T-helper 1 cell treated with Interleukin-12 subunit alpha and Interleukin-12 subunit beta and Interleukin-4 antibody, amounts not matched to agents 30 μg/mL and 1 μg/mL, for 36 hours (primary cell): Measurements from ENCODE around the gene PLD6.

Source experiments
- H3K27ac Mint-ChIP-seq: one replicate; pipeline ENCODE4 v1.8.0; 2021; ENCODE audit warnings: mild to moderate bottlenecking, mixed read lengths
- H3K27me3 Mint-ChIP-seq: one replicate; pipeline ENCODE4 v1.8.0; 2021; ENCODE audit warnings: low read depth, mixed read lengths
- H3K36me3 Mint-ChIP-seq: one replicate; pipeline ENCODE4 v1.8.0; 2021; ENCODE audit warnings: low read depth, mixed read lengths
- H3K4me1 Mint-ChIP-seq: one replicate; pipeline ENCODE4 v1.8.0; 2021; ENCODE audit warnings: low read depth, mixed read lengths
- H3K4me3 Mint-ChIP-seq: one replicate; pipeline ENCODE4 v1.8.0; 2021; ENCODE audit warnings: mild to moderate bottlenecking, moderate library complexity, mixed read lengths
- H3K9me3 Mint-ChIP-seq: one replicate; pipeline ENCODE4 v1.8.0; 2021; ENCODE audit warnings: mixed read lengths

The PLD6 gene

GRCh38 chr17:17181666-17182597 lies 24.2 kb downstream of the PLD6 start:
- H3K27me3 Mint-ChIP-seq = no peaks in the 10 kb centered on the region
- H3K27ac Mint-ChIP-seq = peak overlapping the region; percentile 98
- H3K9me3 Mint-ChIP-seq = no peaks in the 10 kb centered on the region
- peaks cover 73% of the 10 kb centered on the region for H3K36me3 Mint-ChIP-seq
- H3K4me3 Mint-ChIP-seq = peak overlapping the region; percentile 85
- peaks cover 76% of the 10 kb centered on the region for H3K4me1 Mint-ChIP-seq

GRCh38 chr17:17180741-17181525 lies 25.2 kb downstream of the PLD6 start:
- H3K27ac Mint-ChIP-seq = peak overlapping the region; percentile 98

GRCh38 chr17:17180141-17180603 lies 26.0 kb downstream of the PLD6 start:
- Mint-ChIP-seq H3K27ac (peak overlapping the region; percentile 98), H3K9me3 (no peaks in the 10 kb centered on the region), H3K36me3 (peaks cover 70% of the 10 kb centered on the region), H3K4me3 (peak overlapping the region; percentile 85), H3K4me1 (peaks cover 72% of the 10 kb centered on the region), H3K27me3 (no peaks in the 10 kb centered on the region)

More at GRCh38 chr17:17180741-17181525, 25.2 kb downstream of the PLD6 start:
- H3K4me1 Mint-ChIP-seq = peaks cover 77% of the 10 kb centered on the region
- H3K27me3 Mint-ChIP-seq = no peaks in the 10 kb centered on the region
- H3K36me3 Mint-ChIP-seq = peaks cover 75% of the 10 kb centered on the region
- H3K4me3 Mint-ChIP-seq = peak overlapping the region; percentile 85
- H3K9me3 Mint-ChIP-seq = no peaks in the 10 kb centered on the region

GRCh38 chr17:17179371-17179827 lies 26.7 kb downstream of the PLD6 start:
- Mint-ChIP-seq H3K27ac (peak overlapping the region; percentile 98), H3K4me1 (peaks cover 68% of the 10 kb centered on the region), H3K4me3 (peak overlapping the region; percentile 85), H3K36me3 (peaks cover 66% of the 10 kb centered on the region), H3K27me3 (no peaks in the 10 kb centered on the region), H3K9me3 (no peaks in the 10 kb centered on the region)

GRCh38 chr17:17177176-17177575 lies 29.0 kb downstream of the PLD6 start:
- Mint-ChIP-seq H3K4me1 (peaks cover 69% of the 10 kb centered on the region), H3K9me3 (no peaks in the 10 kb centered on the region), H3K27me3 (no peaks in the 10 kb centered on the region), H3K36me3 (peaks cover 73% of the 10 kb centered on the region), H3K4me3 (peak overlapping the region; percentile 59), H3K27ac (peak overlapping the region; percentile 89)

GRCh38 chr17:17176341-17176740 lies 29.8 kb downstream of the PLD6 start:
- H3K36me3 Mint-ChIP-seq = peaks cover 70% of the 10 kb centered on the region
- H3K27me3 Mint-ChIP-seq = no peaks in the 10 kb centered on the region
- peak overlapping the region; percentile 76 for H3K4me3 Mint-ChIP-seq
- no peaks in the 10 kb centered on the region for H3K9me3 Mint-ChIP-seq
- peaks cover 64% of the 10 kb centered on the region for H3K4me1 Mint-ChIP-seq
- peak overlapping the region; percentile 91 for H3K27ac Mint-ChIP-seq

GRCh38 chr17:17175917-17176316 lies 30.2 kb downstream of the PLD6 start:
- no peaks in the 10 kb centered on the region for H3K27me3 Mint-ChIP-seq
- peaks cover 66% of the 10 kb centered on the region for H3K4me1 Mint-ChIP-seq

GRCh38 chr17:17175340-17175739 lies 30.8 kb downstream of the PLD6 start:
- Mint-ChIP-seq H3K4me3 (no peak overlapping the region), H3K27me3 (no peaks in the 10 kb centered on the region), H3K27ac (peak overlapping the region; percentile 91), H3K4me1 (peaks cover 61% of the 10 kb centered on the region), H3K9me3 (no peaks in the 10 kb centered on the region), H3K36me3 (peaks cover 64% of the 10 kb centered on the region)

More at GRCh38 chr17:17175917-17176316, 30.2 kb downstream of the PLD6 start:
- Mint-ChIP-seq H3K4me3 (peak overlapping the region; percentile 76), H3K36me3 (peaks cover 69% of the 10 kb centered on the region), H3K27ac (peak overlapping the region; percentile 91), H3K9me3 (no peaks in the 10 kb centered on the region)

- Mint-ChIP-seq H3K27me3 (no peaks in the 10 kb centered on the region), H3K4me1 (peaks cover 54% of the 10 kb centered on the region), H3K27ac (peak overlapping the region; percentile 45), H3K4me3 (no peak overlapping the region), H3K36me3 (peaks cover 54% of the 10 kb centered on the region), H3K9me3 (no peaks in the 10 kb centered on the region)
Measured at GRCh38 chr17:17173921-17174320, 32.2 kb downstream of the PLD6 start.

- H3K36me3 Mint-ChIP-seq = peaks cover 53% of the 10 kb centered on the region
- H3K27me3 Mint-ChIP-seq = no peaks in the 10 kb centered on the region
- H3K27ac Mint-ChIP-seq = peak overlapping the region; percentile 74
- H3K4me3 Mint-ChIP-seq = no peak overlapping the region
- H3K9me3 Mint-ChIP-seq = no peaks in the 10 kb centered on the region
- H3K4me1 Mint-ChIP-seq = peaks cover 54% of the 10 kb centered on the region
Measured at GRCh38 chr17:17172990-17173389, 33.1 kb downstream of the PLD6 start.

- Mint-ChIP-seq H3K4me3 (no peak overlapping the region), H3K27me3 (no peaks in the 10 kb centered on the region), H3K27ac (peak overlapping the region; percentile 74), H3K4me1 (peaks cover 50% of the 10 kb centered on the region), H3K9me3 (no peaks in the 10 kb centered on the region), H3K36me3 (peaks cover 49% of the 10 kb centered on the region)
Measured at GRCh38 chr17:17172001-17172939, 33.9 kb downstream of the PLD6 start.

GRCh38 chr17:17171186-17171585 lies 34.9 kb downstream of the PLD6 start:
- peak overlapping the region; percentile 29 for H3K27ac Mint-ChIP-seq
- peaks cover 44% of the 10 kb centered on the region for H3K4me1 Mint-ChIP-seq
- peak overlapping the region; percentile 10 for H3K4me3 Mint-ChIP-seq
- H3K27me3 Mint-ChIP-seq = no peaks in the 10 kb centered on the region
- peaks cover 45% of the 10 kb centered on the region for H3K36me3 Mint-ChIP-seq
- no peaks in the 10 kb centered on the region for H3K9me3 Mint-ChIP-seq

- Mint-ChIP-seq H3K9me3 (no peaks in the 10 kb centered on the region), H3K27ac (no peak overlapping the region), H3K4me3 (no peak overlapping the region), H3K4me1 (peaks cover 39% of the 10 kb centered on the region), H3K36me3 (peaks cover 44% of the 10 kb centered on the region), H3K27me3 (no peaks in the 10 kb centered on the region)
Measured at GRCh38 chr17:17170346-17170985, 35.7 kb downstream of the PLD6 start.
